K562 (cell line): ENCODE data around the gene C8A.

Experiments used
- CHD1 ChIP-seq: fragments of 200-600 bp; sonication (generic); IDR thresholded peaks from one replicate; pipeline ENCODE4 v1.6.1; 2012; ENCODE audit warnings: mild to moderate bottlenecking, moderate library complexity, low read length, inconsistent platforms
- ELF1 ChIP-seq: fragments of 200-800 bp; sonication (Bioruptor generic); IDR thresholded peaks from 2 replicates; pipeline ENCODE4 v1.6.1; 2016; ENCODE audit warnings: missing genetic modification characterization, missing compliant biosample characterization
- HDAC6 ChIP-seq: IDR thresholded peaks from 2 replicates; pipeline ENCODE4 v1.6.1; 2012; ENCODE audit warnings: low read depth, mild to moderate bottlenecking, control low read depth, inconsistent platforms, low read length, moderate library complexity
- JUN ChIP-seq, 2 experiments: sonication (generic) in 1 of 2; formaldehyde crosslinking in 1 of 2; IDR thresholded peaks; 2 replicates each; pipeline versions ENCODE4 v1.6.1 to v1.8.0; 2012 to 2022; ENCODE audit warnings: borderline replicate concordance in 2 of 2, mild to moderate bottlenecking in 2 of 2, improper control_type of control experiment in 1 of 2, low read depth in 1 of 2, low read length in 1 of 2, missing genetic modification reagents in 1 of 2
- KDM1A ChIP-seq, 2 experiments: fragments of 450-650 bp; IDR thresholded peaks; 2 replicates each; pipeline ENCODE4 v1.6.1; 2016; ENCODE audit warnings: mild to moderate bottlenecking in 2 of 2
- NFIC ChIP-seq: fragments of 450-650 bp; IDR thresholded peaks from 2 replicates; pipeline ENCODE4 v1.6.1; 2017; ENCODE audit warnings: mild to moderate bottlenecking, inconsistent platforms
- NR2C2 ChIP-seq, 2 experiments: fragments of 200-800 bp in 1 of 2; sonication (Bioruptor generic) in 1 of 2; sonication (generic) in 1 of 2; formaldehyde crosslinking in 1 of 2; IDR thresholded peaks; 2 replicates each; pipeline versions ENCODE4 v1.6.1 to v1.8.0; 2016 to 2022; ENCODE audit warnings: mild to moderate bottlenecking in 1 of 2, missing compliant biosample characterization in 1 of 2, missing genetic modification characterization in 1 of 2, missing genetic modification reagents in 1 of 2
- SP2 ChIP-seq: IDR thresholded peaks from 2 replicates; pipeline ENCODE4 v1.6.1; 2011; ENCODE audit warnings: mild to moderate bottlenecking, low read depth, low read length, moderate library complexity; ENCODE audit not compliant: poor library complexity, severe bottlenecking; ENCODE audit errors: extremely low read depth
- ZNF830 ChIP-seq: fragments of 250-450 bp; sonication (Bioruptor Pico); IDR thresholded peaks from 2 replicates; pipeline ENCODE4 v1.5.0; 2021; ENCODE audit warnings: mild to moderate bottlenecking
- TF ChIP-seq, protein P1 (sequence below), 3 experiments: IDR thresholded peaks in 2 of 3; conservative IDR thresholded peaks in 1 of 3; 2 replicates each; pipeline ENCODE4 v1.5.1; 2011 to 2012; ENCODE audit warnings: low read length in 3 of 3, mild to moderate bottlenecking in 3 of 3, control low read depth in 2 of 3, improper control_type of control experiment in 1 of 3, inconsistent platforms in 1 of 3, low read depth in 1 of 3, mixed read lengths in 1 of 3, moderate library complexity in 1 of 3; ENCODE audit not compliant: insufficient read depth in 2 of 3
- TF ChIP-seq, protein P2 (sequence below): sonication (generic); formaldehyde crosslinking; IDR thresholded peaks from 2 replicates; pipeline ENCODE4 v1.4.0; 2020; ENCODE audit warnings: mild to moderate bottlenecking, missing genetic modification reagents
- TF ChIP-seq, protein P3 (sequence below): fragments of 250-450 bp; sonication (Bioruptor Pico); IDR thresholded peaks from 2 replicates; pipeline ENCODE4 v1.8.0; 2021; ENCODE audit warnings: mild to moderate bottlenecking, moderate library complexity

DNA sequence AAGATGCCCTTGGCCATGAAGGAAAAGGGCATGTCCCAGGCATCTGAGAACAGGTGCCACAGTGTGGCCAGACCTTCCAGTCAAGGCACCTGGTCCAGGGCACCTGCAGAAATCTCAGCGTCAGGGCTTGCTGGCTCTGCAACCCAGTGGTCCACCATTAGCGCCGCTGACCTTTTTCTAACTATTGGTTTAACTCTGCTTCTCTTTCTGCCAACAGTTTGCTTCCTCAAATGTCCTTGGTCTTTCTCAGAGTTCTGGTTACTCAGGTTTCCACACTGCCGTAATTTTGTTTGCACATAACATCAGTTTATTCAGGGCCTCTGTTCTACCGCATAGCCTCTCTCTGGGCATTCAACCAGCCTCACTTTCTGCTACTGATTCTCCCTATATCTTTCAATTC lies 18.9 kb upstream of the C8A start:
- TF ChIP-seq JUN (IDR thresholded peaks at IDR 0.05; ENCODE audit: borderline replicate concordance, low read depth, low read length) (no peak), JUN (CRISPR knock-in tag; IDR thresholded peaks at IDR 0.05; ENCODE audit: borderline replicate concordance) (no peak), ELF1 (tag) (no peak), HDAC6 (no peak), NR2C2 (CRISPR knock-in tag; IDR thresholded peaks at IDR 0.05) (no peak), NR2C2 (tag; IDR thresholded peaks at IDR 0.05) (no peak), CHD1 (no peak), ZNF830 (CRISPR knock-in tag) (no peak), KDM1A (IDR thresholded peaks at IDR 0.05) (no peak), SP2 (no peak), NFIC (no peak)
- TF ChIP-seq, protein P1, sequence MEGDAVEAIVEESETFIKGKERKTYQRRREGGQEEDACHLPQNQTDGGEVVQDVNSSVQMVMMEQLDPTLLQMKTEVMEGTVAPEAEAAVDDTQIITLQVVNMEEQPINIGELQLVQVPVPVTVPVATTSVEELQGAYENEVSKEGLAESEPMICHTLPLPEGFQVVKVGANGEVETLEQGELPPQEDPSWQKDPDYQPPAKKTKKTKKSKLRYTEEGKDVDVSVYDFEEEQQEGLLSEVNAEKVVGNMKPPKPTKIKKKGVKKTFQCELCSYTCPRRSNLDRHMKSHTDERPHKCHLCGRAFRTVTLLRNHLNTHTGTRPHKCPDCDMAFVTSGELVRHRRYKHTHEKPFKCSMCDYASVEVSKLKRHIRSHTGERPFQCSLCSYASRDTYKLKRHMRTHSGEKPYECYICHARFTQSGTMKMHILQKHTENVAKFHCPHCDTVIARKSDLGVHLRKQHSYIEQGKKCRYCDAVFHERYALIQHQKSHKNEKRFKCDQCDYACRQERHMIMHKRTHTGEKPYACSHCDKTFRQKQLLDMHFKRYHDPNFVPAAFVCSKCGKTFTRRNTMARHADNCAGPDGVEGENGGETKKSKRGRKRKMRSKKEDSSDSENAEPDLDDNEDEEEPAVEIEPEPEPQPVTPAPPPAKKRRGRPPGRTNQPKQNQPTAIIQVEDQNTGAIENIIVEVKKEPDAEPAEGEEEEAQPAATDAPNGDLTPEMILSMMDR (IDR thresholded peaks at IDR 0.05 in 2 of 3, conservative IDR thresholded peaks at IDR 0.05 in 1 of 3; ENCODE audit: insufficient read depth in 2 of 3, low read depth in 1 of 3, low read length in 3 of 3) = no peak
- TF ChIP-seq, protein P2, sequence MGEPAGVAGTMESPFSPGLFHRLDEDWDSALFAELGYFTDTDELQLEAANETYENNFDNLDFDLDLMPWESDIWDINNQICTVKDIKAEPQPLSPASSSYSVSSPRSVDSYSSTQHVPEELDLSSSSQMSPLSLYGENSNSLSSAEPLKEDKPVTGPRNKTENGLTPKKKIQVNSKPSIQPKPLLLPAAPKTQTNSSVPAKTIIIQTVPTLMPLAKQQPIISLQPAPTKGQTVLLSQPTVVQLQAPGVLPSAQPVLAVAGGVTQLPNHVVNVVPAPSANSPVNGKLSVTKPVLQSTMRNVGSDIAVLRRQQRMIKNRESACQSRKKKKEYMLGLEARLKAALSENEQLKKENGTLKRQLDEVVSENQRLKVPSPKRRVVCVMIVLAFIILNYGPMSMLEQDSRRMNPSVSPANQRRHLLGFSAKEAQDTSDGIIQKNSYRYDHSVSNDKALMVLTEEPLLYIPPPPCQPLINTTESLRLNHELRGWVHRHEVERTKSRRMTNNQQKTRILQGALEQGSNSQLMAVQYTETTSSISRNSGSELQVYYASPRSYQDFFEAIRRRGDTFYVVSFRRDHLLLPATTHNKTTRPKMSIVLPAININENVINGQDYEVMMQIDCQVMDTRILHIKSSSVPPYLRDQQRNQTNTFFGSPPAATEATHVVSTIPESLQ = no peak
- TF ChIP-seq, protein P3, sequence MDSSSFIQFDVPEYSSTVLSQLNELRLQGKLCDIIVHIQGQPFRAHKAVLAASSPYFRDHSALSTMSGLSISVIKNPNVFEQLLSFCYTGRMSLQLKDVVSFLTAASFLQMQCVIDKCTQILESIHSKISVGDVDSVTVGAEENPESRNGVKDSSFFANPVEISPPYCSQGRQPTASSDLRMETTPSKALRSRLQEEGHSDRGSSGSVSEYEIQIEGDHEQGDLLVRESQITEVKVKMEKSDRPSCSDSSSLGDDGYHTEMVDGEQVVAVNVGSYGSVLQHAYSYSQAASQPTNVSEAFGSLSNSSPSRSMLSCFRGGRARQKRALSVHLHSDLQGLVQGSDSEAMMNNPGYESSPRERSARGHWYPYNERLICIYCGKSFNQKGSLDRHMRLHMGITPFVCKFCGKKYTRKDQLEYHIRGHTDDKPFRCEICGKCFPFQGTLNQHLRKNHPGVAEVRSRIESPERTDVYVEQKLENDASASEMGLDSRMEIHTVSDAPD (CRISPR knock-in tag) = no peak
